Caki2 (cell line): ENCODE results near the gene OSBPL8. TPM values are rescaled to one million over a fixed set of nuclear protein-coding genes. Genes with fewer than 3 reads are reported as not detected.
"Not testable (repeated sequence)": the region's sequence is repeated elsewhere in the genome, so short reads cannot be mapped to it uniquely, and the experiment has no call there.

Experiments used
- DNase-seq: peaks from one replicate; pipeline ENCODE4 v3.0.0-alpha.2; 2015; ENCODE audit warnings: low read depth
- in situ Hi-C: cut with HindIII; loops from 2 replicates; pipeline ENCODE4 v1.10.0; 2016; ENCODE audit warnings: low sequenced_read_pairs, low pct_unique_long_range_greater_than_20kb, mixed read lengths
- total RNA-seq: library from RNA; depleted of rRNA; stranded (reverse); fragments of >200 nt; shearing (Covaris generic); gene quantifications from 2 replicates; pipeline ENCODE4 v1.2.3, GENCODE V29; 2014; ENCODE audit warnings: low replicate concordance

OSBPL8 gene
- total RNA-seq, 1 experiment from 2014 or later, result 45.1 TPM

- no peak for DNase-seq
- in situ Hi-C loops, result no loop called here
These were observed 24.4 kb downstream of the OSBPL8 start for GRCh38 chr12:76535170-76535569.

GRCh38 chr12:76533331-76533730 lies 26.2 kb downstream of the OSBPL8 start:
- DNase-seq, result no peak
- in situ Hi-C loops, result no loop called here

- in situ Hi-C loops, result no loop called here
- DNase-seq, result no peak
These were observed 27.1 kb downstream of the OSBPL8 start for GRCh38 chr12:76532520-76532919.

- in situ Hi-C loops, result no loop called here
- DNase-seq, result no peak
These were observed 28.5 kb downstream of the OSBPL8 start for GRCh38 chr12:76531056-76531455.

GRCh38 chr12:76530516-76530915 lies 29.1 kb downstream of the OSBPL8 start:
- in situ Hi-C loops, result no loop called here
- DNase-seq, result no peak

- in situ Hi-C loops, result no loop called here
- DNase-seq, result no peak
These were observed 30.2 kb downstream of the OSBPL8 start for GRCh38 chr12:76529226-76529918.

GRCh38 chr12:76523408-76523807 lies 36.2 kb downstream of the OSBPL8 start:
- in situ Hi-C loops, result no loop called here
- DNase-seq, result no peak

- in situ Hi-C loops, result no loop called here
- no peak for DNase-seq
These were observed 39.2 kb downstream of the OSBPL8 start for GRCh38 chr12:76520348-76520747.

GRCh38 chr12:76519538-76519937 lies 40.0 kb downstream of the OSBPL8 start:
- no peak for DNase-seq
- in situ Hi-C loops, result no loop called here

- in situ Hi-C loops, result no loop called here
These were observed 40.9 kb downstream of the OSBPL8 start for GRCh38 chr12:76518699-76519098.

GRCh38 chr12:76515271-76515670 lies 44.3 kb downstream of the OSBPL8 start:
- in situ Hi-C loops, result no loop called here
- DNase-seq, result no peak

More at GRCh38 chr12:76518699-76519098, 40.9 kb downstream of the OSBPL8 start:
- DNase-seq, result no peak

- in situ Hi-C loops, DNase-seq: not testable (repeated sequence)
These were observed 48.4 kb downstream of the OSBPL8 start for GRCh38 chr12:76511116-76511716.

- no peak for DNase-seq
These were observed 51.2 kb downstream of the OSBPL8 start for GRCh38 chr12:76508128-76508980.

GRCh38 chr12:76506149-76506548 lies 53.4 kb downstream of the OSBPL8 start:
- in situ Hi-C loops, result no loop called here
- no peak for DNase-seq

More at GRCh38 chr12:76508128-76508980, 51.2 kb downstream of the OSBPL8 start:
- in situ Hi-C loops, result no loop called here

GRCh38 chr12:76505050-76505449 lies 54.5 kb downstream of the OSBPL8 start:
- DNase-seq, result no peak
- in situ Hi-C loops, result no loop called here

GRCh38 chr12:76504606-76505005 lies 55.0 kb downstream of the OSBPL8 start:
- in situ Hi-C loops, result no loop called here
- no peak for DNase-seq

- in situ Hi-C loops, result no loop called here
- DNase-seq, result no peak
These were observed 55.6 kb downstream of the OSBPL8 start for GRCh38 chr12:76503957-76504356.

GRCh38 chr12:76501390-76501789 lies 58.2 kb downstream of the OSBPL8 start:
- in situ Hi-C loops, result no loop called here
- no peak for DNase-seq

- in situ Hi-C loops, DNase-seq: not testable (repeated sequence)
These were observed 60.4 kb downstream of the OSBPL8 start for GRCh38 chr12:76499136-76499535.
